ENCODE results near the gene TUSC2. TPM values are rescaled to one million over a fixed set of nuclear protein-coding genes. Genes with fewer than 3 reads are reported as not detected.

TUSC2 gene
- total and polyA plus RNA-seq, 10 of the 15 experiments (the other 5 are each of a cell fraction or from before 2014, with no cell fraction given), result 4.0 to 73.8 (median 34.3) TPM

- no peak overlapping the region for H3K4me2 ChIP-seq (ENCODE audit: control insufficient read depth, insufficient read depth)
- H3K79me2 ChIP-seq (ENCODE audit: control insufficient read depth, insufficient read depth, low read length), result peaks cover 49% of the 10 kb centered on the region
- no peaks in the 10 kb centered on the region for H3K9me3 ChIP-seq (replicated peaks; ENCODE audit: control insufficient read depth, insufficient read depth, low read length)
- H3K4me3 ChIP-seq, result no peak overlapping the region
- peaks cover 19 to 27% of the 10 kb centered on the region in 2 experiments for H3K36me3 ChIP-seq (ENCODE audit: control insufficient read depth in 2 of 2, insufficient read depth in 2 of 2, low read length in 1 of 2)
- no peak for FAIRE-seq
- no peak for ATAC-seq
- 97% methylated on average over 17 of the region's 19 CpGs for WGBS (ENCODE audit: insufficient coverage, insufficient replicate concordance, low lambda C conversion rate, missing lambda C conversion rate)
- no TSS peak for BruUV-seq (replicated peaks)
- ChIA-PET RAD21 (ENCODE audit: unreplicated experiment) (interaction anchor here (0.8 kb wide), 1 partner anchor 34 kb away, joined by 3 read pairs; no protein-coding TSS in a partner anchor), POLR2A (interaction anchor here (0.5 to 1.2 kb wide), 3 partner anchors 10 to 19 kb away, joined by 3 read pairs; partner anchors contain the start of genes CYB561D2 and NPRL2), SMC1A (ENCODE audit: uncharacterized antibody, unreplicated experiment) (no interaction called here), CTCF (interaction anchor here (10.5 kb wide), 1 partner anchor 9 kb away, joined by 72 read pairs; the partner anchor contains the start of gene HYAL2)
- no peaks in the 10 kb centered on the region for H3K27me3 ChIP-seq (replicated peaks in 1 of 2; ENCODE audit: control insufficient read depth in 2 of 2, insufficient read depth in 2 of 2, low read length in 1 of 2)
- peaks cover 12% of the 10 kb centered on the region for H3K4me1 ChIP-seq (ENCODE audit: control insufficient read depth, insufficient read depth, low read length)
- H2AFZ ChIP-seq (ENCODE audit: control insufficient read depth, low read depth, low read length), result no peak overlapping the region
- H4K20me1 ChIP-seq (ENCODE audit: control insufficient read depth, insufficient read depth), result no peaks in the 10 kb centered on the region; the same call in 1 of the 2 replicates
- intact Hi-C loops (cut with micrococcal nuclease; ENCODE audit: unreplicated experiment), result no loop called here
- TF ChIP-seq KAT2A (conservative IDR thresholded peaks at IDR 0.05; ENCODE audit: control insufficient read depth, low read depth, low read length) (no peak), NR2F1 (conservative IDR thresholded peaks at IDR 0.05) (no peak), EED (IDR thresholded peaks at IDR 0.05; ENCODE audit: low read depth) (no peak)
- H3K27ac ChIP-seq (ENCODE audit: control insufficient read depth, insufficient read depth), result no peak overlapping the region
- DNase-seq (ENCODE audit: low read depth, low spot score), result no peak
- no peak overlapping the region for H3K9ac ChIP-seq (ENCODE audit: control insufficient read depth, insufficient read depth, low read length)
- in situ Hi-C loops (cut with MboI), result loop anchor here (10.0 kb wide), 1 partner anchor 1063 kb away; the partner anchor contains the start of gene RBM15B
Measured at GRCh38 chr3:50331364-50331907, 3.4 kb upstream of the TUSC2 start.

- Histone ChIP-seq H3K27me3 (replicated peaks in 1 of 2; ENCODE audit: control insufficient read depth in 2 of 2, insufficient read depth in 2 of 2, low read length in 1 of 2) (no peaks in the 10 kb centered on the region), H3K36me3 (ENCODE audit: control insufficient read depth in 2 of 2, insufficient read depth in 2 of 2, low read length in 1 of 2) (peaks cover 23 to 27% of the 10 kb centered on the region in 2 experiments), H3K4me1 (ENCODE audit: control insufficient read depth, insufficient read depth, low read length) (peaks cover 12% of the 10 kb centered on the region), H3K79me2 (ENCODE audit: control insufficient read depth, insufficient read depth, low read length) (peaks cover 38% of the 10 kb centered on the region), H3K9me3 (replicated peaks; ENCODE audit: control insufficient read depth, insufficient read depth, low read length) (no peaks in the 10 kb centered on the region), H3K4me3 (no peak overlapping the region), H2AFZ (ENCODE audit: control insufficient read depth, low read depth, low read length) (no peak overlapping the region), H3K4me2 (ENCODE audit: control insufficient read depth, insufficient read depth) (no peak overlapping the region), H3K9ac (ENCODE audit: control insufficient read depth, insufficient read depth, low read length) (no peak overlapping the region), H4K20me1 (ENCODE audit: control insufficient read depth, insufficient read depth) (no peaks in the 10 kb centered on the region; the same call in 1 of the 2 replicates), H3K27ac (ENCODE audit: control insufficient read depth, insufficient read depth) (no peak overlapping the region)
- POLR2A ChIA-PET, result no interaction called here
- in situ Hi-C loops (cut with MboI), result loop anchor here (10.0 kb wide), 1 partner anchor 1064 kb away; the partner anchor contains the start of gene RBM15B
- FAIRE-seq (no peak), ATAC-seq (no peak), DNase-seq (ENCODE audit: low read depth, low spot score) (no peak)
- no TSS peak for BruUV-seq (replicated peaks)
- CTCF ChIA-PET, result no interaction called here
- SMC1A ChIA-PET (ENCODE audit: uncharacterized antibody, unreplicated experiment), result no interaction called here
- intact Hi-C loops (cut with micrococcal nuclease; ENCODE audit: unreplicated experiment), result no loop called here
- TF ChIP-seq RELB (IDR thresholded peaks at IDR 0.05; ENCODE audit: low read depth), result no peak
- TF ChIP-seq MTA2 (IDR thresholded peaks at IDR 0.05; ENCODE audit: low read depth), result no peak
- TF ChIP-seq POLR2A (IDR thresholded peaks at IDR 0.05; ENCODE audit: low read depth, low read length), result peak; percentile 10; the same call in 1 of the 2 replicates
- TF ChIP-seq RUNX3 (IDR thresholded peaks at IDR 0.05; ENCODE audit: low read length), result no peak
- TF ChIP-seq BCL11A (IDR thresholded peaks at IDR 0.05; ENCODE audit: low read depth, low read length), result no peak
- TF ChIP-seq ZNF687 (IDR thresholded peaks at IDR 0.05), result no peak
- no peak for TF ChIP-seq GABPA (IDR thresholded peaks at IDR 0.05; ENCODE audit: low read depth)
- TF ChIP-seq YBX1 (IDR thresholded peaks at IDR 0.05), result no peak
- 91% methylated on average over 10 of the region's 10 CpGs for WGBS (ENCODE audit: insufficient coverage, insufficient replicate concordance, low lambda C conversion rate, missing lambda C conversion rate)
- RAD21 ChIA-PET (ENCODE audit: unreplicated experiment), result interaction anchor here (1.4 kb wide), 1 partner anchor 31 kb away, joined by 3 read pairs; the partner anchor contains the start of genes HYAL3 and NAA80
Measured at GRCh38 chr3:50330330-50330729, 2.3 kb upstream of the TUSC2 start.
